Lower leg skin (tissue), 3 donors: Measurements from ENCODE around the gene GZF1.

Experiments
- CTCF ChIP-seq, 3 donors: fragments of 450-650 bp; IDR thresholded peaks; one replicate each; pipeline ENCODE4 v1.5.1; 2016; ENCODE audit warnings: antibody characterized with exemption in 3 of 3, mild to moderate bottlenecking in 3 of 3, moderate library complexity in 2 of 3
- POLR2A ChIP-seq, 2 donors: fragments of 450-650 bp; IDR thresholded peaks; one replicate each; pipeline ENCODE4 v1.6.1; 2016 to 2017; ENCODE audit warnings: antibody characterized with exemption in 2 of 2, mild to moderate bottlenecking in 1 of 2, moderate library complexity in 1 of 2

GRCh38 chr20:23369072-23369823 lies 7.3 kb downstream of the GZF1 start:
- TF ChIP-seq CTCF (IDR thresholded peaks at IDR 0.05): no peak
- no peak for TF ChIP-seq POLR2A (IDR thresholded peaks at IDR 0.05)
